Measurements from ENCODE around the gene SHROOM2. TPM values are rescaled to one million over a fixed set of nuclear protein-coding genes. Genes with fewer than 3 reads are reported as not detected.

Gene SHROOM2
- total and polyA plus RNA-seq, 9 of the 15 experiments (the other 6 are each of a cell fraction or from before 2014, with no cell fraction given), result not detected

DNA sequence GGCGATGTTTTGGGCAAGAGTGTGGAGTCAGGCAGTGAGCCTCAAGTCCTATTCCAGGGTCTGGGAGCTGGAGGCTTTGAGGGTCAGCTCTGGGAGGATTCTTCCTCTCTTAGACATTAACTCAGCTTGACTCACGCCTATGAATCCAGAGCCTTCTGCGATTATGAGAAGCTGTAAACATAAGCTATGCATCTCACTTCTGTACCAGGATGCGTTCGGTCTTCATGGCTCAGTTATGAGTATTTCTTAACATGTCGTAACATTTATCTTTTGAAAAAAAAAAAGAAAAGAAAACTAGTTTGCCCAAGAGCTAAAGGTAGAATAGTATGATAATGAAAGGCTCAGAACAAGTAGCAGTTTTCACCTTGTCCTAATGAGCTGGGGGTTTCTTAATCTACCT lies 4.6 kb downstream of the SHROOM2 start:
- H3K9ac ChIP-seq (ENCODE audit: insufficient read depth in 1 of 2, low read depth in 2 of 2, low read length in 2 of 2), result no peak overlapping the region
- POLR2A ChIA-PET, result no interaction called here
- BruUV-seq (replicated peaks), result no TSS peak
- H3K4me3 ChIP-seq, result no peak overlapping the region
- no peak overlapping the region for H3K4me2 ChIP-seq (ENCODE audit: insufficient read depth, low read length)
- intact Hi-C loops (cut with micrococcal nuclease), result no loop called here
- no peak for TF ChIP-seq ZNF165 (CRISPR knock-in tag; IDR thresholded peaks at IDR 0.05; ENCODE audit: borderline replicate concordance)
- no peak for TF ChIP-seq JUNB (CRISPR knock-in tag; conservative IDR thresholded peaks at IDR 0.05)
- no peak for TF ChIP-seq CHCHD3 (CRISPR knock-in tag; IDR thresholded peaks at IDR 0.05)
- TF ChIP-seq MYC (IDR thresholded peaks at IDR 0.05; ENCODE audit: low read depth, low read length), result no peak
- no peak for TF ChIP-seq MYC (CRISPR knock-in tag; IDR thresholded peaks at IDR 0.05; ENCODE audit: borderline replicate concordance, low read depth)
- TF ChIP-seq ELF4 (CRISPR knock-in tag; IDR thresholded peaks at IDR 0.05), result no peak
- DNase-seq (ENCODE audit: extremely low read depth in 1 of 4, low spot score in 3 of 4) (no peak), FAIRE-seq (no peak), ATAC-seq (no peak)
- CTCF ChIA-PET (ENCODE audit: low intra/inter-chr PET ratio), result no interaction called here
- WGBS (ENCODE audit: insufficient coverage, low coverage, missing lambda C conversion rate), result 0% methylated on average over 5 of the region's 6 CpGs
- no peaks in the 10 kb centered on the region for H3K9me3 ChIP-seq (replicated peaks; ENCODE audit: control insufficient read depth, insufficient read depth, low read depth, low read length)
- H3K4me1 ChIP-seq (replicated peaks in 1 of 2; ENCODE audit: control insufficient read depth in 2 of 2, insufficient read depth in 2 of 2, low read length in 2 of 2), result peaks cover 0 to 7% of the 10 kb centered on the region in 2 experiments; a peak in 1 of 5 replicates
- in situ Hi-C loops (cut with MboI), result no loop called here
- peaks cover 0 to 6% of the 10 kb centered on the region in 2 experiments; a peak in 3 of 5 replicates for H3K27me3 ChIP-seq (ENCODE audit: control insufficient read depth in 2 of 2, insufficient read depth in 2 of 2, low read length in 2 of 2)
- no peak overlapping the region for H3K27ac ChIP-seq (ENCODE audit: extremely low read depth, low read depth, low read length)
- H3K9me1 ChIP-seq (ENCODE audit: control insufficient read depth, insufficient read depth, low read length), result no peaks in the 10 kb centered on the region
- no peak overlapping the region for H2AFZ ChIP-seq (ENCODE audit: low read depth, low read length)
- no peaks in the 10 kb centered on the region for H3K79me2 ChIP-seq (ENCODE audit: control insufficient read depth, insufficient read depth, low read length)
- no peaks in the 10 kb centered on the region for H4K20me1 ChIP-seq (replicated peaks; ENCODE audit: control insufficient read depth, insufficient read depth, low read length)
- H3K36me3 ChIP-seq (ENCODE audit: control insufficient read depth, insufficient read depth, low read length), result no peaks in the 10 kb centered on the region

DNA sequence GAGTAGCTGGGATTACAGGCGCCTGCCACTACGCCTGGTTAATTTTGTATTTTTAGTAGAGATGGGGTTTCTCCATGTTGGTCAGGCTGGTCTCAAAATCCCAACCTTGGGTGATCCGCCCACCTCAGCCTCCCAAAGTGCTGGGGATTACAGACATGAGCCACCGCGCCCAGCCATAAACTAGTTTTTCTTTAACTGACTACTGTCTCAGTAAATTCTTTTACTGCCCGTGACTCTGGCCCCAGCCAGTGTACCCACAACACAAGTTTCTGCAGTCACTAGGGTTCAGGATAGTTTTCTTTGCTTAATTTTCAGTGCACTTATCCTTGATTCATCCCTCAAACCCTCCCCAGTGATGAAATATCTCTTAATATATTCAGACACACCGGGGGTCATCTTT lies 8.3 kb downstream of the SHROOM2 start:
- no peak for DNase-seq (ENCODE audit: extremely low read depth in 1 of 4, low spot score in 3 of 4)
- Histone ChIP-seq H3K27ac (ENCODE audit: extremely low read depth, low read depth, low read length) (no peak overlapping the region), H4K20me1 (replicated peaks; ENCODE audit: control insufficient read depth, insufficient read depth, low read length) (no peaks in the 10 kb centered on the region), H3K4me2 (ENCODE audit: insufficient read depth, low read length) (no peak overlapping the region), H3K9ac (ENCODE audit: insufficient read depth in 1 of 2, low read depth in 2 of 2, low read length in 2 of 2) (no peak overlapping the region), H3K79me2 (ENCODE audit: control insufficient read depth, insufficient read depth, low read length) (no peaks in the 10 kb centered on the region), H3K27me3 (ENCODE audit: control insufficient read depth in 2 of 2, insufficient read depth in 2 of 2, low read length in 2 of 2) (peaks cover 0 to 6% of the 10 kb centered on the region in 2 experiments; a peak in 2 of 5 replicates), H3K4me3 (no peak overlapping the region), H3K36me3 (ENCODE audit: control insufficient read depth, insufficient read depth, low read length) (no peaks in the 10 kb centered on the region), H3K9me3 (replicated peaks; ENCODE audit: control insufficient read depth, insufficient read depth, low read depth, low read length) (no peaks in the 10 kb centered on the region), H2AFZ (ENCODE audit: low read depth, low read length) (no peak overlapping the region), H3K9me1 (ENCODE audit: control insufficient read depth, insufficient read depth, low read length) (no peaks in the 10 kb centered on the region), H3K4me1 (replicated peaks in 1 of 2; ENCODE audit: control insufficient read depth in 2 of 2, insufficient read depth in 2 of 2, low read length in 2 of 2) (no peaks in the 10 kb centered on the region)
- no peak for FAIRE-seq
- intact Hi-C loops (cut with micrococcal nuclease) (no loop called here), in situ Hi-C loops (cut with MboI) (no loop called here)
- ChIA-PET CTCF (ENCODE audit: low intra/inter-chr PET ratio) (no interaction called here), POLR2A (no interaction called here)
- BruUV-seq (replicated peaks), result no TSS peak
- 0% methylated on average over 4 of the region's 7 CpGs for WGBS (ENCODE audit: insufficient coverage, low coverage, missing lambda C conversion rate)
- no peak for ATAC-seq
- TF ChIP-seq, protein P1, sequence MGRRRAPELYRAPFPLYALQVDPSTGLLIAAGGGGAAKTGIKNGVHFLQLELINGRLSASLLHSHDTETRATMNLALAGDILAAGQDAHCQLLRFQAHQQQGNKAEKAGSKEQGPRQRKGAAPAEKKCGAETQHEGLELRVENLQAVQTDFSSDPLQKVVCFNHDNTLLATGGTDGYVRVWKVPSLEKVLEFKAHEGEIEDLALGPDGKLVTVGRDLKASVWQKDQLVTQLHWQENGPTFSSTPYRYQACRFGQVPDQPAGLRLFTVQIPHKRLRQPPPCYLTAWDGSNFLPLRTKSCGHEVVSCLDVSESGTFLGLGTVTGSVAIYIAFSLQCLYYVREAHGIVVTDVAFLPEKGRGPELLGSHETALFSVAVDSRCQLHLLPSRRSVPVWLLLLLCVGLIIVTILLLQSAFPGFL (CRISPR knock-in tag; IDR thresholded peaks at IDR 0.05), result no peak
- TF ChIP-seq ZNF253 (CRISPR knock-in tag; conservative IDR thresholded peaks at IDR 0.05), result no peak
- TF ChIP-seq, protein P2, sequence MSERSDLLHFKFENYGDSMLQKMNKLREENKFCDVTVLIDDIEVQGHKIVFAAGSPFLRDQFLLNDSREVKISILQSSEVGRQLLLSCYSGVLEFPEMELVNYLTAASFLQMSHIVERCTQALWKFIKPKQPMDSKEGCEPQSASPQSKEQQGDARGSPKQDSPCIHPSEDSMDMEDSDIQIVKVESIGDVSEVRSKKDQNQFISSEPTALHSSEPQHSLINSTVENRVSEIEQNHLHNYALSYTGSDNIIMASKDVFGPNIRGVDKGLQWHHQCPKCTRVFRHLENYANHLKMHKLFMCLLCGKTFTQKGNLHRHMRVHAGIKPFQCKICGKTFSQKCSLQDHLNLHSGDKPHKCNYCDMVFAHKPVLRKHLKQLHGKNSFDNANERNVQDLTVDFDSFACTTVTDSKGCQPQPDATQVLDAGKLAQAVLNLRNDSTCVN (CRISPR knock-in tag; IDR thresholded peaks at IDR 0.05), result no peak
- TF ChIP-seq, protein P3, sequence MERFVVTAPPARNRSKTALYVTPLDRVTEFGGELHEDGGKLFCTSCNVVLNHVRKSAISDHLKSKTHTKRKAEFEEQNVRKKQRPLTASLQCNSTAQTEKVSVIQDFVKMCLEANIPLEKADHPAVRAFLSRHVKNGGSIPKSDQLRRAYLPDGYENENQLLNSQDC (CRISPR knock-in tag; IDR thresholded peaks at IDR 0.05), result no peak
- TF ChIP-seq, protein P4, sequence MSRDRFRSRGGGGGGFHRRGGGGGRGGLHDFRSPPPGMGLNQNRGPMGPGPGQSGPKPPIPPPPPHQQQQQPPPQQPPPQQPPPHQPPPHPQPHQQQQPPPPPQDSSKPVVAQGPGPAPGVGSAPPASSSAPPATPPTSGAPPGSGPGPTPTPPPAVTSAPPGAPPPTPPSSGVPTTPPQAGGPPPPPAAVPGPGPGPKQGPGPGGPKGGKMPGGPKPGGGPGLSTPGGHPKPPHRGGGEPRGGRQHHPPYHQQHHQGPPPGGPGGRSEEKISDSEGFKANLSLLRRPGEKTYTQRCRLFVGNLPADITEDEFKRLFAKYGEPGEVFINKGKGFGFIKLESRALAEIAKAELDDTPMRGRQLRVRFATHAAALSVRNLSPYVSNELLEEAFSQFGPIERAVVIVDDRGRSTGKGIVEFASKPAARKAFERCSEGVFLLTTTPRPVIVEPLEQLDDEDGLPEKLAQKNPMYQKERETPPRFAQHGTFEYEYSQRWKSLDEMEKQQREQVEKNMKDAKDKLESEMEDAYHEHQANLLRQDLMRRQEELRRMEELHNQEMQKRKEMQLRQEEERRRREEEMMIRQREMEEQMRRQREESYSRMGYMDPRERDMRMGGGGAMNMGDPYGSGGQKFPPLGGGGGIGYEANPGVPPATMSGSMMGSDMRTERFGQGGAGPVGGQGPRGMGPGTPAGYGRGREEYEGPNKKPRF (IDR thresholded peaks at IDR 0.05; ENCODE audit: low read depth, low read length), result no peak
